ENCODE data around the gene NAV3. TPM values are rescaled to one million over a fixed set of nuclear protein-coding genes. Genes with fewer than 3 reads are reported as not detected.

The NAV3 gene
- total RNA-seq, 2 donors from 2014 or later: 9.0 to 12.6 TPM

DNA sequence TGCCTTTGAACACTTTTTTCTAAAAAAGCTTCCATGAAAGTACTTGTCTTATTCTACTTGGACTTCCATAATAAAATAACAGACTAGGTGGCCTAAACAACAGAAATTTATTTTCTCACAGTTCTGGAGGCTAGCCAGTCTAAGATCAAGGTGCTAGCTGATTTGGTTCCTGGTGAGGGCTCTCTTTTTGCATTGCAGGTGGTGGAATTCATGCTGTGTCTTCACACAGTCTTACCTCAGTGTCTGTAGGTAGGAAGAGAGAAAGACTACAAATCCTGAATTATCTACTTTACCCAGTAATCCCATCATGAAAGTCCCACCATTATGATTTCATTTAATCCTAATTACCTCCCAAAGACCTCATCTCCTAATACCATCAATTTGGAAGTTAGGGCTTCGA is 356.0 kb downstream of the NAV3 start:
- 98% methylated on average over 1 of the region's 1 CpG for WGBS
- DNase-seq (ENCODE audit: low spot score): no peak
- no peaks in the 10 kb centered on the region for H3K27me3 ChIP-seq (replicated peaks; ENCODE audit: insufficient read depth)
- no peaks in the 10 kb centered on the region for H3K9me3 ChIP-seq
- H3K4me1 ChIP-seq (replicated peaks): no peaks in the 10 kb centered on the region
- intact Hi-C loops (cut with DNase I): no loop called here
- no peak overlapping the region for H3K4me3 ChIP-seq
- H3K36me3 ChIP-seq: no peaks in the 10 kb centered on the region
- no peak overlapping the region for H3K27ac ChIP-seq
- TF ChIP-seq POLR2A (IDR thresholded peaks at IDR 0.05): no peak
- TF ChIP-seq POLR2AphosphoS5 (IDR thresholded peaks at IDR 0.05): no peak
- TF ChIP-seq, protein P1, sequence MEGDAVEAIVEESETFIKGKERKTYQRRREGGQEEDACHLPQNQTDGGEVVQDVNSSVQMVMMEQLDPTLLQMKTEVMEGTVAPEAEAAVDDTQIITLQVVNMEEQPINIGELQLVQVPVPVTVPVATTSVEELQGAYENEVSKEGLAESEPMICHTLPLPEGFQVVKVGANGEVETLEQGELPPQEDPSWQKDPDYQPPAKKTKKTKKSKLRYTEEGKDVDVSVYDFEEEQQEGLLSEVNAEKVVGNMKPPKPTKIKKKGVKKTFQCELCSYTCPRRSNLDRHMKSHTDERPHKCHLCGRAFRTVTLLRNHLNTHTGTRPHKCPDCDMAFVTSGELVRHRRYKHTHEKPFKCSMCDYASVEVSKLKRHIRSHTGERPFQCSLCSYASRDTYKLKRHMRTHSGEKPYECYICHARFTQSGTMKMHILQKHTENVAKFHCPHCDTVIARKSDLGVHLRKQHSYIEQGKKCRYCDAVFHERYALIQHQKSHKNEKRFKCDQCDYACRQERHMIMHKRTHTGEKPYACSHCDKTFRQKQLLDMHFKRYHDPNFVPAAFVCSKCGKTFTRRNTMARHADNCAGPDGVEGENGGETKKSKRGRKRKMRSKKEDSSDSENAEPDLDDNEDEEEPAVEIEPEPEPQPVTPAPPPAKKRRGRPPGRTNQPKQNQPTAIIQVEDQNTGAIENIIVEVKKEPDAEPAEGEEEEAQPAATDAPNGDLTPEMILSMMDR (IDR thresholded peaks at IDR 0.05): no peak

GRCh38 chr12:78187741-78188140 is 357.0 kb downstream of the NAV3 start:
- H3K27ac ChIP-seq: no peak overlapping the region
- WGBS: 79% methylated on average over 2 of the region's 2 CpGs
- no peaks in the 10 kb centered on the region for H3K4me1 ChIP-seq (replicated peaks)
- H3K36me3 ChIP-seq: no peaks in the 10 kb centered on the region
- intact Hi-C loops (cut with DNase I): no loop called here
- no peak for TF ChIP-seq POLR2A (IDR thresholded peaks at IDR 0.05)
- no peak for TF ChIP-seq POLR2AphosphoS5 (IDR thresholded peaks at IDR 0.05)
- TF ChIP-seq, protein P1 (IDR thresholded peaks at IDR 0.05): no peak
- H3K4me3 ChIP-seq: no peak overlapping the region
- no peaks in the 10 kb centered on the region for H3K9me3 ChIP-seq
- H3K27me3 ChIP-seq (replicated peaks; ENCODE audit: insufficient read depth): no peaks in the 10 kb centered on the region
- DNase-seq (ENCODE audit: low spot score): no peak

GRCh38 chr12:78189656-78190055 is 359.0 kb downstream of the NAV3 start:
- no peak for DNase-seq (ENCODE audit: low spot score)
- H3K4me3 ChIP-seq: no peak overlapping the region
- H3K27ac ChIP-seq: no peak overlapping the region
- H3K4me1 ChIP-seq (replicated peaks): no peaks in the 10 kb centered on the region
- 88% methylated on average over 2 of the region's 2 CpGs for WGBS
- TF ChIP-seq, protein P1 (IDR thresholded peaks at IDR 0.05): no peak
- TF ChIP-seq POLR2AphosphoS5 (IDR thresholded peaks at IDR 0.05) (no peak), POLR2A (IDR thresholded peaks at IDR 0.05) (no peak)
- no peaks in the 10 kb centered on the region for H3K36me3 ChIP-seq
- intact Hi-C loops (cut with DNase I): no loop called here
- H3K27me3 ChIP-seq (replicated peaks; ENCODE audit: insufficient read depth): no peaks in the 10 kb centered on the region
- H3K9me3 ChIP-seq: no peaks in the 10 kb centered on the region

- intact Hi-C loops (cut with DNase I): no loop called here
- TF ChIP-seq, protein P1 (IDR thresholded peaks at IDR 0.05): no peak
- TF ChIP-seq POLR2AphosphoS5 (IDR thresholded peaks at IDR 0.05) (no peak), POLR2A (IDR thresholded peaks at IDR 0.05) (no peak)
Observed at GRCh38 chr12:78191611-78192010, 360.9 kb downstream of the NAV3 start.

DNA sequence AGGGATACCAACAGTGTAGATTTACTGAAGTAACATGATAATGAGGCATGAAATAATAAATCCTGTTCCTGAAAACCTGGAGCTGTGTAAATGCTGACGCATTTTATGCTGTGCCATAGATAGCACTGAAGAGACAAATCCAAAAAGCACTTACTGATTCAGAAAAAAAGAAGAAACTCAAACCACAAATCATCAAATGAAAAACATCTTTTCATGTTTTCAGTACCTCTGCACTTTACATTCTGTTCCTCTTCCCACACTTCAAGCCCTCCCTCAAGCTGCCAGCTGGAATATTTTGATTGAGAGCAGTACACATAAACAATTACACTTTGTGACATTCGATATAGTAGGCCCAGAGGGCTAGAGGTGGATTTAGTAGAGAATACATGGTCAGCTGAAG is 362.3 kb downstream of the NAV3 start:
- Histone ChIP-seq H3K27ac (no peak overlapping the region), H3K27me3 (replicated peaks; ENCODE audit: insufficient read depth) (no peaks in the 10 kb centered on the region), H3K4me3 (no peak overlapping the region), H3K4me1 (replicated peaks) (no peaks in the 10 kb centered on the region), H3K9me3 (no peaks in the 10 kb centered on the region), H3K36me3 (no peaks in the 10 kb centered on the region)
- TF ChIP-seq POLR2A (IDR thresholded peaks at IDR 0.05) (no peak), POLR2AphosphoS5 (IDR thresholded peaks at IDR 0.05) (no peak)
- TF ChIP-seq, protein P1 (IDR thresholded peaks at IDR 0.05): no peak
- DNase-seq (ENCODE audit: low spot score): no peak
- WGBS: 53% methylated on average over 2 of the region's 2 CpGs
- intact Hi-C loops (cut with DNase I): no loop called here

More at GRCh38 chr12:78191611-78192010, 360.9 kb downstream of the NAV3 start:
- no peaks in the 10 kb centered on the region for H3K9me3 ChIP-seq
- no peak for DNase-seq (ENCODE audit: low spot score)
- H3K36me3 ChIP-seq: no peaks in the 10 kb centered on the region
- WGBS: 5% methylated on average over 1 of the region's 1 CpG
- H3K27me3 ChIP-seq (replicated peaks; ENCODE audit: insufficient read depth): no peaks in the 10 kb centered on the region
- H3K4me3 ChIP-seq: no peak overlapping the region
- H3K27ac ChIP-seq: no peak overlapping the region
- H3K4me1 ChIP-seq (replicated peaks): no peaks in the 10 kb centered on the region

Data from prostate gland (tissue), 2 donors.